Fibroblast of pulmonary artery (primary cell): ENCODE data around the gene HOXC12.

ENCODE experiments used
- DNase-seq: peaks from one replicate; pipeline ENCODE4 v3.0.0-alpha.2; 2010; ENCODE audit warnings: low read depth
- H3K4me3 ChIP-seq: replicated peaks from 2 replicates; pipeline ENCODE4 v1.5.1; 2011; ENCODE audit warnings: low read depth, mild to moderate bottlenecking, control low read depth, low read length, moderate library complexity
- CTCF ChIP-seq: IDR thresholded peaks from 2 replicates; pipeline ENCODE4 v1.5.1; 2011; ENCODE audit warnings: mild to moderate bottlenecking, control low read depth, low read length, inconsistent platforms; ENCODE audit errors: missing control alignments

The HOXC12 gene

GRCh38 chr12:53995378-53996239, 40.9 kb downstream of the HOXC12 start:
- no peak for TF ChIP-seq CTCF
- peak overlapping the region; percentile 34 for H3K4me3 ChIP-seq
- DNase-seq, result no peak

GRCh38 chr12:53996240-53997203, 41.8 kb downstream of the HOXC12 start:
- no peak for DNase-seq
- no peak overlapping the region for H3K4me3 ChIP-seq
- TF ChIP-seq CTCF, result no peak

- DNase-seq, result no peak
- H3K4me3 ChIP-seq, result no peak overlapping the region
- no peak for TF ChIP-seq CTCF
Observed at GRCh38 chr12:53997204-53998109, 42.8 kb downstream of the HOXC12 start.

GRCh38 chr12:53998110-53998899, 43.6 kb downstream of the HOXC12 start:
- DNase-seq, result no peak
- no peak for TF ChIP-seq CTCF
- no peak overlapping the region for H3K4me3 ChIP-seq

GRCh38 chr12:53998900-53999236, 44.2 kb downstream of the HOXC12 start:
- H3K4me3 ChIP-seq, result no peak overlapping the region
- no peak for DNase-seq
- TF ChIP-seq CTCF, result no peak

GRCh38 chr12:53999559-54000115, 44.9 kb downstream of the HOXC12 start:
- peak overlapping the region; percentile 34 for H3K4me3 ChIP-seq
- no peak for TF ChIP-seq CTCF
- peak; percentile 24 for DNase-seq
